ENCODE results near the gene SLC9A6. TPM values are rescaled to one million over a fixed set of nuclear protein-coding genes. Genes with fewer than 3 reads are reported as not detected.
A peak's percentile ranks its signal among the peaks of the same experiment; 100 is the strongest.

SLC9A6 gene
- total RNA-seq, 1 donor from 2014 or later = 15.5 TPM

- no peak for TF ChIP-seq CTCF (IDR thresholded peaks at IDR 0.05; ENCODE audit: partially characterized antibody, unreplicated experiment)
- Mint-ChIP-seq H3K9me3 (ENCODE audit: unreplicated experiment) (peaks cover 9% of the 10 kb centered on the region), H3K27ac (ENCODE audit: unreplicated experiment) (peak overlapping the region; percentile 65), H3K4me1 (ENCODE audit: low read depth, unreplicated experiment) (peaks cover 23% of the 10 kb centered on the region), H3K36me3 (ENCODE audit: unreplicated experiment) (no peaks in the 10 kb centered on the region), H3K4me3 (ENCODE audit: unreplicated experiment) (no peak overlapping the region), H3K27me3 (ENCODE audit: unreplicated experiment) (peaks cover 8% of the 10 kb centered on the region)
- DNase-seq = no peak
Measured at GRCh38 chrX:136063340-136064079, 78.3 kb downstream of the SLC9A6 start.

GRCh38 chrX:136064661-136065043 lies 79.4 kb downstream of the SLC9A6 start:
- Mint-ChIP-seq H3K9me3 (ENCODE audit: unreplicated experiment) (peaks cover 9% of the 10 kb centered on the region), H3K4me3 (ENCODE audit: unreplicated experiment) (peak overlapping the region; percentile 63), H3K36me3 (ENCODE audit: unreplicated experiment) (no peaks in the 10 kb centered on the region), H3K27me3 (ENCODE audit: unreplicated experiment) (peaks cover 8% of the 10 kb centered on the region), H3K27ac (ENCODE audit: unreplicated experiment) (peak overlapping the region; percentile 95), H3K4me1 (ENCODE audit: low read depth, unreplicated experiment) (peaks cover 23% of the 10 kb centered on the region)
- no peak for DNase-seq
- TF ChIP-seq CTCF (IDR thresholded peaks at IDR 0.05; ENCODE audit: partially characterized antibody, unreplicated experiment) = no peak

GRCh38 chrX:136065044-136065671 lies 79.9 kb downstream of the SLC9A6 start:
- peak; percentile 47 for DNase-seq

GRCh38 chrX:136067097-136067496 lies 81.9 kb downstream of the SLC9A6 start:
- Mint-ChIP-seq H3K36me3 (ENCODE audit: unreplicated experiment) (no peaks in the 10 kb centered on the region), H3K27ac (ENCODE audit: unreplicated experiment) (no peak overlapping the region), H3K4me3 (ENCODE audit: unreplicated experiment) (no peak overlapping the region), H3K4me1 (ENCODE audit: low read depth, unreplicated experiment) (peaks cover 21% of the 10 kb centered on the region), H3K9me3 (ENCODE audit: unreplicated experiment) (peaks cover 9% of the 10 kb centered on the region), H3K27me3 (ENCODE audit: unreplicated experiment) (peaks cover 9% of the 10 kb centered on the region)
- no peak for TF ChIP-seq CTCF (IDR thresholded peaks at IDR 0.05; ENCODE audit: partially characterized antibody, unreplicated experiment)
- DNase-seq = no peak

More at GRCh38 chrX:136065044-136065671, 79.9 kb downstream of the SLC9A6 start:
- Mint-ChIP-seq H3K36me3 (ENCODE audit: unreplicated experiment) (no peaks in the 10 kb centered on the region), H3K27ac (ENCODE audit: unreplicated experiment) (peak overlapping the region; percentile 95), H3K27me3 (ENCODE audit: unreplicated experiment) (peaks cover 8% of the 10 kb centered on the region), H3K4me3 (ENCODE audit: unreplicated experiment) (peak overlapping the region; percentile 63), H3K4me1 (ENCODE audit: low read depth, unreplicated experiment) (peaks cover 23% of the 10 kb centered on the region), H3K9me3 (ENCODE audit: unreplicated experiment) (peaks cover 9% of the 10 kb centered on the region)
- no peak for TF ChIP-seq CTCF (IDR thresholded peaks at IDR 0.05; ENCODE audit: partially characterized antibody, unreplicated experiment)

- no peak for DNase-seq
- Mint-ChIP-seq H3K9me3 (ENCODE audit: unreplicated experiment) (peaks cover 9% of the 10 kb centered on the region), H3K36me3 (ENCODE audit: unreplicated experiment) (no peaks in the 10 kb centered on the region), H3K4me3 (ENCODE audit: unreplicated experiment) (no peak overlapping the region), H3K4me1 (ENCODE audit: low read depth, unreplicated experiment) (peaks cover 21% of the 10 kb centered on the region), H3K27ac (ENCODE audit: unreplicated experiment) (no peak overlapping the region), H3K27me3 (ENCODE audit: unreplicated experiment) (peaks cover 9% of the 10 kb centered on the region)
- no peak for TF ChIP-seq CTCF (IDR thresholded peaks at IDR 0.05; ENCODE audit: partially characterized antibody, unreplicated experiment)
Measured at GRCh38 chrX:136067966-136068365, 82.7 kb downstream of the SLC9A6 start.

Measured in glutamatergic neuron (in vitro differentiated cells).